ENCODE results near the gene PI16. TPM values are rescaled to one million over a fixed set of nuclear protein-coding genes. Genes with fewer than 3 reads are reported as not detected.

PI16 gene
- polyA plus RNA-seq, 1 donor (not counting 4 experiments of a cell fraction or from before 2014, with no cell fraction given) = not detected

- H3K4me2 ChIP-seq (ENCODE audit: control insufficient read depth, extremely low read depth, insufficient read depth, low read depth, low read length) = no peak overlapping the region
- no peak for FAIRE-seq
- no peak overlapping the region for H2AFZ ChIP-seq (ENCODE audit: control insufficient read depth, low read length)
- TF ChIP-seq EZH2 (IDR thresholded peaks at IDR 0.05; ENCODE audit: low read length) (no peak), CTCF (optimal IDR thresholded peaks at IDR 0.05 in 1 of 3, IDR thresholded peaks at IDR 0.05 in 1 of 3, conservative IDR thresholded peaks at IDR 0.05 in 1 of 3; ENCODE audit: extremely low read depth in 1 of 3, insufficient read depth in 2 of 3, low read length in 3 of 3) (peak in 1 of 3 experiments; percentile 56)
- no peak overlapping the region for H3K4me3 ChIP-seq (ENCODE audit: control insufficient read depth in 2 of 3, extremely low read depth in 1 of 3, insufficient read depth in 2 of 3, low read depth in 1 of 3, low read length in 3 of 3)
- no peak overlapping the region for H3K9ac ChIP-seq (ENCODE audit: control insufficient read depth, extremely low read depth, insufficient read depth, low read length)
- no peak overlapping the region for H3K27ac ChIP-seq (ENCODE audit: control insufficient read depth, insufficient read depth, low read length)
- no peaks in the 10 kb centered on the region for H3K9me3 ChIP-seq (ENCODE audit: control insufficient read depth, low read depth, low read length)
- H3K27me3 ChIP-seq (ENCODE audit: control insufficient read depth, extremely low read depth, insufficient read depth, low read length) = no peaks in the 10 kb centered on the region
- H4K20me1 ChIP-seq (ENCODE audit: control insufficient read depth, extremely low read depth, insufficient read depth, low read length) = peaks cover 14% of the 10 kb centered on the region
- dilution Hi-C loops (cut with MboI; ENCODE audit: extremely low pct_ligation_motif_present, low sequenced_read_pairs) = no loop called here
- no peaks in the 10 kb centered on the region for H3K4me1 ChIP-seq (ENCODE audit: control insufficient read depth, extremely low read depth, insufficient read depth, low read length)
- H3K36me3 ChIP-seq (ENCODE audit: control insufficient read depth in 2 of 2, extremely low read depth in 1 of 2, insufficient read depth in 2 of 2, low read length in 2 of 2) = peaks cover 34 to 49% of the 10 kb centered on the region in 2 experiments
- H3K79me2 ChIP-seq (ENCODE audit: control insufficient read depth, insufficient read depth, low read length) = peaks cover 26% of the 10 kb centered on the region
- H3K9me1 ChIP-seq (ENCODE audit: control insufficient read depth, extremely low read depth, insufficient read depth, low read length) = no peaks in the 10 kb centered on the region
- no peak for DNase-seq (ENCODE audit: low read depth, low spot score)
Measured at GRCh38 chr6:36977470-36977941, 23.0 kb downstream of the PI16 start.

- Histone ChIP-seq H4K20me1 (ENCODE audit: control insufficient read depth, extremely low read depth, insufficient read depth, low read length) (peaks cover 18% of the 10 kb centered on the region), H3K27me3 (ENCODE audit: control insufficient read depth, extremely low read depth, insufficient read depth, low read length) (no peaks in the 10 kb centered on the region), H2AFZ (ENCODE audit: control insufficient read depth, low read length) (no peak overlapping the region), H3K4me1 (ENCODE audit: control insufficient read depth, extremely low read depth, insufficient read depth, low read length) (no peaks in the 10 kb centered on the region), H3K79me2 (ENCODE audit: control insufficient read depth, insufficient read depth, low read length) (peaks cover 38% of the 10 kb centered on the region), H3K9ac (ENCODE audit: control insufficient read depth, extremely low read depth, insufficient read depth, low read length) (no peak overlapping the region), H3K4me3 (ENCODE audit: control insufficient read depth in 2 of 3, extremely low read depth in 1 of 3, insufficient read depth in 2 of 3, low read depth in 1 of 3, low read length in 3 of 3) (no peak overlapping the region), H3K4me2 (ENCODE audit: control insufficient read depth, extremely low read depth, insufficient read depth, low read depth, low read length) (no peak overlapping the region), H3K9me1 (ENCODE audit: control insufficient read depth, extremely low read depth, insufficient read depth, low read length) (no peaks in the 10 kb centered on the region), H3K27ac (ENCODE audit: control insufficient read depth, insufficient read depth, low read length) (no peak overlapping the region), H3K9me3 (ENCODE audit: control insufficient read depth, low read depth, low read length) (no peaks in the 10 kb centered on the region), H3K36me3 (ENCODE audit: control insufficient read depth in 2 of 2, extremely low read depth in 1 of 2, insufficient read depth in 2 of 2, low read length in 2 of 2) (peaks cover 33 to 45% of the 10 kb centered on the region in 2 experiments)
- DNase-seq (ENCODE audit: low read depth, low spot score) = no peak
- no peak for TF ChIP-seq EZH2 (IDR thresholded peaks at IDR 0.05; ENCODE audit: low read length)
- TF ChIP-seq CTCF (optimal IDR thresholded peaks at IDR 0.05 in 1 of 3, IDR thresholded peaks at IDR 0.05 in 1 of 3, conservative IDR thresholded peaks at IDR 0.05 in 1 of 3; ENCODE audit: extremely low read depth in 1 of 3, insufficient read depth in 2 of 3, low read length in 3 of 3) = no peak
- dilution Hi-C loops (cut with MboI; ENCODE audit: extremely low pct_ligation_motif_present, low sequenced_read_pairs) = no loop called here
- FAIRE-seq = no peak
Measured at GRCh38 chr6:36978421-36979346, 24.1 kb downstream of the PI16 start.

Data from keratinocyte (primary cell).